Tibial artery (tissue), 4 donors: Measurements from ENCODE around the gene GATA6.
A peak's percentile ranks its signal among the peaks of the same experiment; 100 is the strongest.

Source experiments
- DNase-seq, 2 donors: peaks; one replicate each; pipeline ENCODE4 v3.0.0-alpha.2; 2019
- H3K27ac ChIP-seq, 2 donors: fragments of 200-600 bp; sonication (generic) in 1 of 2; 1 replicate in 1 of 2; 2 replicates in 1 of 2; pipeline ENCODE4 v1.5.1; 2018 to 2019; ENCODE audit warnings: mild to moderate bottlenecking in 1 of 2
- H3K27me3 ChIP-seq, 2 donors: fragments of 200-600 bp; sonication (generic) in 1 of 2; one replicate each; pipeline versions ENCODE4 v1.5.1 to v1.6.0; 2016 to 2019
- H3K36me3 ChIP-seq, 3 donors: fragments of 200-600 bp; sonication (generic) in 2 of 3; one replicate each; pipeline ENCODE4 v1.5.1; 2016 to 2019; ENCODE audit warnings: mild to moderate bottlenecking in 2 of 3
- H3K4me1 ChIP-seq, 4 donors: fragments of 200-600 bp; sonication (generic) in 2 of 4; 1 replicate in 3 of 4; 2 replicates in 1 of 4; pipeline ENCODE4 v1.5.1; 2016 to 2019
- H3K4me3 ChIP-seq, 2 donors: fragments of 200-600 bp; sonication (generic) in 1 of 2; 1 replicate in 1 of 2; 2 replicates in 1 of 2; pipeline ENCODE4 v1.5.1; 2018 to 2019; ENCODE audit warnings: mild to moderate bottlenecking in 2 of 2
- H3K9me3 ChIP-seq, 3 donors: fragments of 200-600 bp; sonication (generic) in 1 of 3; one replicate each; pipeline ENCODE4 v1.5.1; 2016 to 2019
- intact Hi-C: fragments of 100-400 bp; cut with DNase I; formaldehyde crosslinking; loops from one replicate; pipeline ENCODE4 v1.15.0; 2023; ENCODE audit warnings: low total_unique reads
- TF ChIP-seq, protein P1 (sequence below), 2 experiments: fragments of 200-600 bp in 1 of 2; fragments of 450-650 bp in 1 of 2; IDR thresholded peaks; one replicate each; pipeline ENCODE4 v1.5.1; 2017 to 2019; ENCODE audit warnings: antibody characterized with exemption in 2 of 2, mild to moderate bottlenecking in 1 of 2, moderate library complexity in 1 of 2

Gene GATA6

DNA sequence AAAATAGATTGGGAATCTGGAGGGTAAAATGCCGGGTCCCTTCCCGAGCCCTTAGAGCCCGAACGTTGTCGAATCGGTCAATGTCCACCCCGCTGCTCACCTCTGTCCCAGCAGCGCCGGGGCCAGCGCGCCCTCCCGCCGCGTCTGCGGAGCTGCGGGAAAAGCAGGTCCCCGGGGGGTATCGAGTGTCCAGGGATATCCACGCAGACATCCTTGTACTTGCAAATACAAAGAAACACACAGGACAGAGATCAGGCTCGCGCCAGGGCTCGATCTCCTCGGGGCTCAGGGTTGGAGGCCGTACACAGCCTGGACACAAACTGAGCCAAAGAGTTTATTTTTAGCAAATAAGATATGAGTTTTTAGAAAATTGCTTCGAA is 2.3 kb upstream of the GATA6 start:
- Histone ChIP-seq H3K27me3 (peaks cover 0 to 14% of the 10 kb centered on the region in 2 donors), H3K27ac (peak overlapping the region; percentile 97 to 100), H3K36me3 (peaks cover 0 to 1% (median 0%) of the 10 kb centered on the region in 3 donors), H3K4me1 (peaks cover 0 to 30% (median 15%) of the 10 kb centered on the region in 4 donors), H3K9me3 (no peaks in the 10 kb centered on the region), H3K4me3 (peak overlapping the region; percentile 93 to 98)
- intact Hi-C loops: no loop called here
- peak in 1 of 2 donors; percentile 28 for DNase-seq
- TF ChIP-seq, protein P1, sequence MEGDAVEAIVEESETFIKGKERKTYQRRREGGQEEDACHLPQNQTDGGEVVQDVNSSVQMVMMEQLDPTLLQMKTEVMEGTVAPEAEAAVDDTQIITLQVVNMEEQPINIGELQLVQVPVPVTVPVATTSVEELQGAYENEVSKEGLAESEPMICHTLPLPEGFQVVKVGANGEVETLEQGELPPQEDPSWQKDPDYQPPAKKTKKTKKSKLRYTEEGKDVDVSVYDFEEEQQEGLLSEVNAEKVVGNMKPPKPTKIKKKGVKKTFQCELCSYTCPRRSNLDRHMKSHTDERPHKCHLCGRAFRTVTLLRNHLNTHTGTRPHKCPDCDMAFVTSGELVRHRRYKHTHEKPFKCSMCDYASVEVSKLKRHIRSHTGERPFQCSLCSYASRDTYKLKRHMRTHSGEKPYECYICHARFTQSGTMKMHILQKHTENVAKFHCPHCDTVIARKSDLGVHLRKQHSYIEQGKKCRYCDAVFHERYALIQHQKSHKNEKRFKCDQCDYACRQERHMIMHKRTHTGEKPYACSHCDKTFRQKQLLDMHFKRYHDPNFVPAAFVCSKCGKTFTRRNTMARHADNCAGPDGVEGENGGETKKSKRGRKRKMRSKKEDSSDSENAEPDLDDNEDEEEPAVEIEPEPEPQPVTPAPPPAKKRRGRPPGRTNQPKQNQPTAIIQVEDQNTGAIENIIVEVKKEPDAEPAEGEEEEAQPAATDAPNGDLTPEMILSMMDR (IDR thresholded peaks at IDR 0.05): no peak

DNA sequence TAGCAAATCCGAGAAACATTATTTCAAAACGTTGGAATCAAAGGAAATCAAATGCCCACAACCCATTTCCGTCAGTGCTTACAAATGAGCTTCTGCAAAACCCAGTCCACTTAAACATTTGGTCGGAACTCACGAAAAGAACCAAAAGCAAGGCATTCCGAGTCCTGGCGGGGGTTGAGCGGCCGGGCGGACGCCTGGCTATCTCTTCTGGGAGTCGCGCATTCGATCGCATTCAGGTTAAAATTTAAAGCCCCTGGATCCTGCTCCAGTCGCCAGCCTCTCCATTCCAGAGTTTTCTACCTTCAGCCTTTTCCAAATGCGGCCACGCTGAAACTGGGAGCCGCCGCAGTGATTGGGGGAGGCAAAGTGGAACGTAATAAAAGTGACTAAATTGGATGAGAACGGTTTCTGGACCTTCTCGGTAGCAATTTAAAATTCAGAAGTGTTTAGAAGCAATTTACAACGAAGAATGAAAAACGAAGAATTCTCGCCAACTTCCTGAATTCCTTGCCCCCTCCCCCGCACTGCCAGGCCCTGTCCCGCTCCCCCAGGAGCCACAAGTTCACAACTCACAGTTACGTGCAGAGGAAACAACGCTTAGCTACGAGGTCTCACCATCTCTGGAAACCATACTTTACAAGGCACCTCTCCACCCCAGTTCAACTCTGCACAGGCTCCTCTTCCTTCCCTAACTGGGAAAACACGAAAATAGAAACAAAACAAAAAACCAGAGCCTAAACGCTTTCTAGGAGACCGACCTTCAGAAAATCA is 1.7 kb upstream of the GATA6 start:
- peaks cover 0 to 14% of the 10 kb centered on the region in 2 donors for H3K27me3 ChIP-seq
- peak overlapping the region; percentile 97 to 100 for H3K27ac ChIP-seq
- peaks cover 0 to 31% (median 17%) of the 10 kb centered on the region in 4 donors for H3K4me1 ChIP-seq
- peak overlapping the region; percentile 93 to 98 for H3K4me3 ChIP-seq
- intact Hi-C loops: loop anchor here (2.0 kb wide), 1 partner anchor 395 kb away; no protein-coding TSS in a partner anchor
- peaks cover 0 to 4% (median 0%) of the 10 kb centered on the region in 3 donors for H3K36me3 ChIP-seq
- TF ChIP-seq, protein P1 (IDR thresholded peaks at IDR 0.05): no peak
- no peaks in the 10 kb centered on the region for H3K9me3 ChIP-seq
- DNase-seq: peak in 1 of 2 donors; percentile 56

DNA sequence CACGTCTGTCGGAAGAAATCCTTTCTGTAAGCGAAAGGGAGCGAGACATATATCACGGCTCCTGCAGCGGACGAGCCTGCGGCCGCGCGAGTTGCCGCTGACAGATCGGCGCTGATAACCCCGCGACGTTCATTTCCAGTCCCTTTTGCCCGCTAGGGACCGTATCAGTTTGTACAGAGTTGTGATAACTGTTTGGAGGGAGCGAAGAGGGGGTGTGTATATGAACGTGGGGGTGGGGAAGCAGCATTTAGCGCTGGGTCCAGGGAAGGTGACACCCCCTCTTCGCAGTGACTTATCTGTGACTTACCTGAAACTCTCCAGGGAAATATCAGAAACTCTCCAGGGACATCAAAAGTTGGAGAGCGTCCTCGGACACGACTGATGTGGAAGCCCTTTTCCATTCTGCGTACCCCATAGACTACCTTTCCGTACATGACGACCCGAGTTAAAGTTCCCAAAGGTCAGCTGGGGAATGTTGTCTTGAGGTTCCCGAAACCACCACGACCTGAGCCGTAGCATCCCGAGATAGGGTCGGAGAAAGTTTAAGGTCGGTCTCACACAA is 948 bp upstream of the GATA6 start:
- peak in 1 of 2 donors; percentile 42 for DNase-seq
- Histone ChIP-seq H3K9me3 (no peaks in the 10 kb centered on the region), H3K27me3 (peaks cover 0 to 14% of the 10 kb centered on the region in 2 donors), H3K36me3 (peaks cover 0 to 4% (median 0%) of the 10 kb centered on the region in 3 donors), H3K4me3 (peak overlapping the region; percentile 93 to 98), H3K4me1 (peaks cover 0 to 39% (median 17%) of the 10 kb centered on the region in 4 donors), H3K27ac (peak overlapping the region; percentile 97 to 100)
- intact Hi-C loops: loop anchor here (2.0 kb wide), 1 partner anchor 394 kb away; no protein-coding TSS in a partner anchor
- TF ChIP-seq, protein P1 (IDR thresholded peaks at IDR 0.05): peak in 1 of 2 experiments; percentile 16

DNA sequence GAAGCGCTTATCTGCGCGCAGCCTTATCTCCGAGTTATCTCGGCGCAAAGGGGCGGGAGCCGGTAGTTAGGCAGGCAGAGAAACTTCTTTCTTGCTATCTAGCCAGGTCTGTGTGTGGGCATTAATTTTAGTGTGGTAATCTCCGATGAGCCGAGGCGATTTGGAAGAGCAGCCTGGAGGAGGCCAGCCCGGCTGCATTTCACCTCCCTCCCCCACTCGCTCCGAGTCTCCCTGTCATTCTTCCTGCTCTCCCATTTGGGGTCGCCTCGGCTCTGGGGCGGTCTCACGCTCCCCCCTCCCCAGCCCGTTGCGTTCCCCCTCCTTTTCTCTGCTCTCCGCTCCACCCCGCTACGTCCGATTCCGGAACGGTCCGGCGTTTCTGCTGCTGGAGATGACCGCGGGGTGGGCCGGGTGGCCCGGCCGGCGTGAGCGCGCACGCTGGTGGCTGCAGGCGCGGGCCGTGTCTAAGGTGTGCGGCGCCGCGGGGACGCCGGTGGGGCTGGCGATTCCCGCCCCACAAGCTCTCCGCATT is 566 bp downstream of the GATA6 start:
- Histone ChIP-seq H3K36me3 (peaks cover 0 to 4% (median 0%) of the 10 kb centered on the region in 3 donors), H3K4me1 (peaks cover 0 to 45% (median 19%) of the 10 kb centered on the region in 4 donors), H3K27me3 (peaks cover 0 to 12% of the 10 kb centered on the region in 2 donors), H3K27ac (peak overlapping the region; percentile 97 to 100), H3K9me3 (no peaks in the 10 kb centered on the region), H3K4me3 (peak overlapping the region; percentile 93 to 98)
- peak in 1 of 2 donors; percentile 31 for DNase-seq
- intact Hi-C loops: loop anchor here (2.0 to 10.0 kb wide), 4 partner anchors 19 to 393 kb away; no protein-coding TSS in a partner anchor
- TF ChIP-seq, protein P1 (IDR thresholded peaks at IDR 0.05): no peak

DNA sequence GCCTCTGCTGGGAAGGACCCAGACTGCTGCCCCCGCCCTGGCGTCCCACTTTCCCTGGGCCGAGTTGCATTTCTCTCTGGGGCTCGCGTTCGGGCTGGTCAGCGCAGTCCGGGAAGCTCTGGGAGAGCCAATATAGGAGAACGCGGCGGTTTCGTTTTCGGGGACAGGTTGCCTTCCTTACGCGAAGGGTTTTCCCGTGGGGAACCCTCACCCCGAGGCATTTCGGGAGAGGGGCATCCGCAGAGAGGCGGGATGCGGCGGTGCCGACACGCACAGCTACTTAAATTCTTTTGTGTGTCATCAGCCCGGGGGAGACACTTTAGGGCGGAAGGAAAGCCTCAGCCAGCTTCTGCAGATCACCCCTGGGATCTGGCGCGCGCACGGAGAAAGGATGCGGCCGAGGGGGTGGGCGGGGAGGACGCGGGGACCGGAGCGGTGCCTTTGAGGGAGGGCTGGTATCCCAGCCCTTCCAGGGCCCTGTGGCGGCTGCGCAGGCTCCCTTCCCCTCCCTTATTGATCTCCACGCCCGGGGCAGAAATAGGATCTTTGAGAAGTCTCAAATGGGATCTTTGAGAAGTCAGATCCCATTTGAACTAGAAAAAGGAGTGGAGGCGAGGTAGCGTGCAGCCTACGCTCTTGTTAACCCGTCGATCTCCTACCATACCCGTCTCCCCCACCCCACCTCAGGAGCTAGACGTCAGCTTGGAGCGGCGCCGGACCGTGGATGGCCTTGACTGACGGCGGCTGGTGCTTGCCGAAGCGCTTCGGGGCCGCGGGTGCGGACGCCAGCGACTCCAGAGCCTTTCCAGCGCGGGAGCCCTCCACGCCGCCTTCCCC is 1.2 kb downstream of the GATA6 start:
- H3K27ac ChIP-seq: peak overlapping the region; percentile 97 to 100
- no peaks in the 10 kb centered on the region for H3K9me3 ChIP-seq
- intact Hi-C loops: loop anchor here (2.0 to 10.0 kb wide), 3 partner anchors 18 to 294 kb away; no protein-coding TSS in a partner anchor
- TF ChIP-seq, protein P1 (IDR thresholded peaks at IDR 0.05): no peak
- DNase-seq: peak in 1 of 2 donors; percentile 42
- peaks cover 0 to 48% (median 19%) of the 10 kb centered on the region in 4 donors for H3K4me1 ChIP-seq
- peaks cover 0 to 8% of the 10 kb centered on the region in 2 donors for H3K27me3 ChIP-seq
- H3K4me3 ChIP-seq: peak overlapping the region; percentile 93 to 98
- H3K36me3 ChIP-seq: peaks cover 0 to 4% (median 0%) of the 10 kb centered on the region in 3 donors
